Endodermal cell (in vitro differentiated cells): Measurements from ENCODE around the gene PRKCB. TPM values are rescaled to one million over a fixed set of nuclear protein-coding genes. Genes with fewer than 3 reads are reported as not detected.

Experiments
- DNase-seq: peaks from one replicate; pipeline ENCODE4 v3.0.0-alpha.2; 2017
- H3K27ac ChIP-seq: 2 replicates; pipeline ENCODE4 v1.5.1; 2013; ENCODE audit warnings: mild to moderate bottlenecking, low read depth, low read length, moderate library complexity
- H3K27me3 ChIP-seq: 2 replicates; pipeline ENCODE4 v1.6.1; 2013; ENCODE audit warnings: mild to moderate bottlenecking, low read length, moderate library complexity; ENCODE audit not compliant: insufficient read depth, control insufficient read depth, poor library complexity, severe bottlenecking
- H3K36me3 ChIP-seq: 2 replicates; pipeline ENCODE4 v1.7.0; 2013; ENCODE audit warnings: mild to moderate bottlenecking, low read length, moderate library complexity; ENCODE audit not compliant: control insufficient read depth, insufficient read depth
- H3K4me1 ChIP-seq: one replicate; pipeline ENCODE4 v1.7.0; 2013; ENCODE audit warnings: low read length; ENCODE audit not compliant: control insufficient read depth, insufficient read depth
- H3K4me3 ChIP-seq: 2 replicates; pipeline ENCODE4 v1.5.1; 2013; ENCODE audit warnings: mild to moderate bottlenecking, low read length, moderate library complexity
- H3K9ac ChIP-seq: 2 replicates; pipeline ENCODE4 v1.6.1; 2013; ENCODE audit warnings: mild to moderate bottlenecking, low read length, moderate library complexity; ENCODE audit not compliant: poor library complexity, severe bottlenecking; ENCODE audit errors: extremely low read depth
- H3K9me3 ChIP-seq: 2 replicates; pipeline ENCODE4 v1.6.1; 2013; ENCODE audit warnings: mild to moderate bottlenecking, low read length, moderate library complexity; ENCODE audit not compliant: control insufficient read depth
- H3K27ac Mint-ChIP-seq: 2 replicates; pipeline ENCODE4 v1.8.0; 2020; ENCODE audit warnings: mixed read lengths
- H3K27me3 Mint-ChIP-seq: 2 replicates; pipeline ENCODE4 v1.8.0; 2021; ENCODE audit warnings: mild to moderate bottlenecking, mixed read lengths; ENCODE audit not compliant: insufficient read depth
- H3K36me3 Mint-ChIP-seq: 2 replicates; pipeline ENCODE4 v1.8.0; 2020; ENCODE audit warnings: low read depth, mixed read lengths
- H3K4me1 Mint-ChIP-seq: 2 replicates; pipeline ENCODE4 v1.8.0; 2020; ENCODE audit warnings: mixed read lengths
- H3K4me3 Mint-ChIP-seq: 2 replicates; pipeline ENCODE4 v1.8.0; 2020; ENCODE audit warnings: mild to moderate bottlenecking, moderate library complexity, mixed read lengths
- H3K9me3 Mint-ChIP-seq: 2 replicates; pipeline ENCODE4 v1.8.0; 2020; ENCODE audit warnings: mild to moderate bottlenecking, mixed read lengths
- CTCF ChIP-seq: fragments of 200-600 bp; sonication (generic); conservative IDR thresholded peaks from 2 replicates; pipeline ENCODE4 v1.5.0; 2021; ENCODE audit warnings: antibody characterized with exemption, mild to moderate bottlenecking
- WGBS, 2 experiments: methylation state at CpG; one replicate each; pipeline versions ENCODE4 v1.1.5 to v1.1.7; 2013; ENCODE audit warnings: missing lambda C conversion rate in 2 of 2, mixed read lengths in 1 of 2; ENCODE audit not compliant: insufficient coverage in 1 of 2, insufficient read length in 1 of 2; 5-methylcytosine and 5-hydroxymethylcytosine counted together
- total RNA-seq, 2 donors: library from RNA; stranded (reverse); fragmentation: NEBNext Ultra II Directional in 1 of 2; extraction: Animal tissue kit (Norgen Biotek cat#: 25700) in 1 of 2; gene quantifications; 2 replicates in 1 of 2; 3 replicates in 1 of 2; pipeline ENCODE4 v1.2.1, GENCODE V29; 2021

The PRKCB gene
- total RNA-seq, 2 donors from 2014 or later = 0.38 to 1.1 TPM

GRCh38 chr16:23957287-23957686 is 121.5 kb downstream of the PRKCB start:
- H3K9me3 Mint-ChIP-seq = no peaks in the 10 kb centered on the region
- Histone ChIP-seq H3K4me3 (no peak overlapping the region), H3K36me3 (no peaks in the 10 kb centered on the region), H3K9ac (no peak overlapping the region), H3K27me3 (peaks cover 45% of the 10 kb centered on the region), H3K4me1 (no peaks in the 10 kb centered on the region), H3K27ac (no peak overlapping the region), H3K9me3 (no peaks in the 10 kb centered on the region)
- no peak for DNase-seq
- H3K27ac Mint-ChIP-seq = no peak overlapping the region
- H3K27me3 Mint-ChIP-seq = peaks cover 53% of the 10 kb centered on the region
- WGBS, 2 experiments = 67 to 83% methylated on average over 1 to 2 of the region's 2 CpGs
- no peak overlapping the region for H3K4me3 Mint-ChIP-seq
- TF ChIP-seq CTCF = no peak
- no peaks in the 10 kb centered on the region for H3K36me3 Mint-ChIP-seq
- H3K4me1 Mint-ChIP-seq = peaks cover 11% of the 10 kb centered on the region

- H3K9me3 Mint-ChIP-seq = no peaks in the 10 kb centered on the region
- TF ChIP-seq CTCF = no peak
- Histone ChIP-seq H3K27ac (no peak overlapping the region), H3K9ac (no peak overlapping the region), H3K4me1 (no peaks in the 10 kb centered on the region), H3K36me3 (no peaks in the 10 kb centered on the region), H3K27me3 (peaks cover 35% of the 10 kb centered on the region), H3K9me3 (no peaks in the 10 kb centered on the region), H3K4me3 (no peak overlapping the region)
- H3K4me3 Mint-ChIP-seq = no peak overlapping the region
- no peaks in the 10 kb centered on the region for H3K36me3 Mint-ChIP-seq
- no peak overlapping the region for H3K27ac Mint-ChIP-seq
- H3K4me1 Mint-ChIP-seq = peaks cover 3% of the 10 kb centered on the region
- peaks cover 49% of the 10 kb centered on the region for H3K27me3 Mint-ChIP-seq
- WGBS, 2 experiments = 84 to 91% methylated on average over 5 to 10 of the region's 11 CpGs
- DNase-seq = no peak
These were observed 123.4 kb downstream of the PRKCB start for GRCh38 chr16:23959072-23959751.

GRCh38 chr16:23959752-23960072 is 123.9 kb downstream of the PRKCB start:
- 82 to 100% methylated on average over 1 to 4 of the region's 4 CpGs for WGBS, 2 experiments
- peaks cover 46% of the 10 kb centered on the region for H3K27me3 Mint-ChIP-seq
- H3K4me3 Mint-ChIP-seq = no peak overlapping the region

More at GRCh38 chr16:23959752-23960072, 123.9 kb downstream of the PRKCB start:
- Histone ChIP-seq H3K9me3 (no peaks in the 10 kb centered on the region), H3K27ac (no peak overlapping the region), H3K4me3 (no peak overlapping the region), H3K9ac (no peak overlapping the region), H3K27me3 (peaks cover 30% of the 10 kb centered on the region), H3K36me3 (no peaks in the 10 kb centered on the region), H3K4me1 (no peaks in the 10 kb centered on the region)
- no peaks in the 10 kb centered on the region for H3K36me3 Mint-ChIP-seq
- no peak overlapping the region for H3K27ac Mint-ChIP-seq
- H3K4me1 Mint-ChIP-seq = peaks cover 3% of the 10 kb centered on the region
- no peak for TF ChIP-seq CTCF
- no peaks in the 10 kb centered on the region for H3K9me3 Mint-ChIP-seq
- DNase-seq = peak; percentile 36
